ENCODE measurements around the gene SH3BP5L. TPM values are rescaled to one million over a fixed set of nuclear protein-coding genes. Genes with fewer than 3 reads are reported as not detected.

The SH3BP5L gene
- total RNA-seq, 1 donor from 2014 or later: 17.1 TPM

DNA sequence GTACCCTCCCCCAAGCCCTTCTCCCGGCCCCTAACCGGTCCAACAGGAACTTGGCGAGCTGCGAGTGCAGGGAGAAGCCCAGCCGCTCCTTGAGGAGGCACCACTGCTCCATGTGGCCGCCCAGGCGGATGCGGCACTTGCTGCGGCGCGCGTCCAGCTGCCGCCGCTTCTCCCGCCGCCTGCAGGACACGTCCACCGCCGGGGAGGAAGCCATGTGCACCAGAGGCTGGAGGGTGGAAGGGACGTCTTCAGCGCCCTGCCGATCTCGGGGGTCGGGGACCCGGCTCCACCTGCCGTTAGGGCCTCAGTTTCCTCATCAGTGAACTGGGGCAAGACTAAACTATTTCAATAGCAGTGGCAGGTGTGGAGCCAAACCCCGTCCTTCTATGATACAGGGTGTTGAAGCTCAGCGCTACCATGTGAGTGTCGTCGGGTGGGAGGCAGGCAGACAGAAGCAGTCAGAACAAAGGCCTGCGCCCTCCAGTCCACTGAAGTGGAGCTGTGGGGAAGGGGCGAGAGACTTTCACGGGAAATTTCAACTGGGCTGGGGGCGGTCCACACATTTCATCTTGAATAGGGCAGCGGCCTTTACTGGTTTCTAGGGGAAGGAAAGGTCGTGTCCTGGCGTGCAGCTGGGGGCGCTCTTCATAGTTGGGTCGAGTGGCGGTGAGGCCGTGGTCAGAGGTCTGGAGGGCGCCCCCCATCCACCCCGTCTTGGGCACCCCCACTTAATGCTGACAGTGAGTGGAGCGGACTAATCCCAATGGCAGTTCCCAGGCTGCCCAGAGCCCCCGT is 32.6 kb upstream of the SH3BP5L start:
- FAIRE-seq: no peak
- Histone ChIP-seq H3K27me3 (ENCODE audit: control insufficient read depth, insufficient read depth, low read length) (no peaks in the 10 kb centered on the region), H3K4me3 (ENCODE audit: low read depth, low read length) (peak overlapping the region; percentile 60), H3K36me3 (ENCODE audit: control insufficient read depth, insufficient read depth, low read length) (peaks cover 19% of the 10 kb centered on the region)
- TF ChIP-seq, protein P1, sequence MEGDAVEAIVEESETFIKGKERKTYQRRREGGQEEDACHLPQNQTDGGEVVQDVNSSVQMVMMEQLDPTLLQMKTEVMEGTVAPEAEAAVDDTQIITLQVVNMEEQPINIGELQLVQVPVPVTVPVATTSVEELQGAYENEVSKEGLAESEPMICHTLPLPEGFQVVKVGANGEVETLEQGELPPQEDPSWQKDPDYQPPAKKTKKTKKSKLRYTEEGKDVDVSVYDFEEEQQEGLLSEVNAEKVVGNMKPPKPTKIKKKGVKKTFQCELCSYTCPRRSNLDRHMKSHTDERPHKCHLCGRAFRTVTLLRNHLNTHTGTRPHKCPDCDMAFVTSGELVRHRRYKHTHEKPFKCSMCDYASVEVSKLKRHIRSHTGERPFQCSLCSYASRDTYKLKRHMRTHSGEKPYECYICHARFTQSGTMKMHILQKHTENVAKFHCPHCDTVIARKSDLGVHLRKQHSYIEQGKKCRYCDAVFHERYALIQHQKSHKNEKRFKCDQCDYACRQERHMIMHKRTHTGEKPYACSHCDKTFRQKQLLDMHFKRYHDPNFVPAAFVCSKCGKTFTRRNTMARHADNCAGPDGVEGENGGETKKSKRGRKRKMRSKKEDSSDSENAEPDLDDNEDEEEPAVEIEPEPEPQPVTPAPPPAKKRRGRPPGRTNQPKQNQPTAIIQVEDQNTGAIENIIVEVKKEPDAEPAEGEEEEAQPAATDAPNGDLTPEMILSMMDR (IDR thresholded peaks at IDR 0.05; ENCODE audit: insufficient read depth, low read length, severe bottlenecking): peak; percentile 65
- peak; percentile 60 for DNase-seq (ENCODE audit: low read depth)

DNA sequence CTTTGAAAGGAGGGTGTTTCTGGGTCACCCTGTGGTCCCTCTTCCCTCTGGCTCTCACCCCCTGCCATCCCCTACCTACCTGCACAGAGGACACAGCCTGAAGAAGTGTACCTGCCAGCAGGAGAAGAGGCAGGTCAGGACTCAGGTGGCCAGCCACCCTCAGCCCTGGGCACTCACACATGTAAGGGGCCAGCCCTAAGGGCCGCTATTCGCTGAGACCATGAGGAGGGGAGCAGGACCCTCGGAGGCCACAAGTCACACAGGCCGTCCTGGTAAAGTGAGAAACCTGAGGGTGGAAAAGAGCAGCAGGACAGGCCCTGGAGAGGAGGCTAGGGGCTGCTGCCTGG is 32.0 kb upstream of the SH3BP5L start:
- TF ChIP-seq, protein P1 (IDR thresholded peaks at IDR 0.05; ENCODE audit: insufficient read depth, low read length, severe bottlenecking): no peak
- peak overlapping the region; percentile 60 for H3K4me3 ChIP-seq (ENCODE audit: low read depth, low read length)
- peaks cover 19% of the 10 kb centered on the region for H3K36me3 ChIP-seq (ENCODE audit: control insufficient read depth, insufficient read depth, low read length)
- no peak for DNase-seq (ENCODE audit: low read depth)
- no peak for FAIRE-seq
- H3K27me3 ChIP-seq (ENCODE audit: control insufficient read depth, insufficient read depth, low read length): no peaks in the 10 kb centered on the region

DNA sequence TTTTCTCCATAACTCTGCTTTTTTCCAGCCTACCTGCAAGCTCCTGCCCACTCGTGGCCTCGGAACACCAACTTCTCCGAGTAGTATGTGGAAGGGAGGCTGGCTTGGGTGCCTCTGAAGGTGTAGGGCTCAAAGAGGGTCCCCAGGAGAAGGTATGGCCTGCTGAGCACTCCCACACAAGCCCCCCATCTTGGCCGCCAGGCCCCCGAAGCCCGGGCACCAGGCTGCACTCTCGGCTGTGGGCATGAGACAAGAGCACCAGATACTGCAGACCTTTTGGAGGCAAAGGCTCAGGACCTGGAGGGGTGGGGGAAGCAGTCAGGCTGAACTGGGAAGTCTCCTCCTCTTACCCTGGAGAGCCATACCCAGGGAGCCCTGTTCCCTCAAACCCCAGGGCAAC is 31.5 kb upstream of the SH3BP5L start:
- TF ChIP-seq, protein P1 (IDR thresholded peaks at IDR 0.05; ENCODE audit: insufficient read depth, low read length, severe bottlenecking): no peak
- peaks cover 22% of the 10 kb centered on the region for H3K36me3 ChIP-seq (ENCODE audit: control insufficient read depth, insufficient read depth, low read length)
- no peaks in the 10 kb centered on the region for H3K27me3 ChIP-seq (ENCODE audit: control insufficient read depth, insufficient read depth, low read length)
- H3K4me3 ChIP-seq (ENCODE audit: low read depth, low read length): peak overlapping the region; percentile 60
- DNase-seq (ENCODE audit: low read depth) (no peak), FAIRE-seq (no peak)

DNA sequence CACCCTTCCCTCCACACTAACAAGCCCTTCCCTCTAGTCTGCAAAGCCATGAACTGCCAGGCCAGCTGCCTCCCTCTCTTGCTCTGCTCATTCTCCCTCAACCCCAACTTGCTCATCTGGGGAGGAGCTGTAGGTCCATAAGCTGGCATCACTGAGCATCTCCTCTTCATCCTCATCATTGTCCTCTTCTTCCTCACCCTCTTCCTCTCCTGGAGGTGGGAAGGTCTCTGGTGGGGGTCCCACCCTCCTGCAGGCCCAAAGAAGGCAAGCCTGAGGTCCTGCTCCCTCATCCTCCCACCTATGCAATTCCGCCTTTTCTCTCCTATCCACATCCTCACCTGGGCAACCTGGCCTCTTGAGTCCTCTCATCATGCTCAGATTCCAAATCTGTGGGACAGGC is 30.5 kb upstream of the SH3BP5L start:
- no peaks in the 10 kb centered on the region for H3K27me3 ChIP-seq (ENCODE audit: control insufficient read depth, insufficient read depth, low read length)
- FAIRE-seq (no peak), DNase-seq (ENCODE audit: low read depth) (no peak)
- TF ChIP-seq, protein P1 (IDR thresholded peaks at IDR 0.05; ENCODE audit: insufficient read depth, low read length, severe bottlenecking): no peak
- peaks cover 22% of the 10 kb centered on the region for H3K36me3 ChIP-seq (ENCODE audit: control insufficient read depth, insufficient read depth, low read length)
- H3K4me3 ChIP-seq (ENCODE audit: low read depth, low read length): no peak overlapping the region

DNA sequence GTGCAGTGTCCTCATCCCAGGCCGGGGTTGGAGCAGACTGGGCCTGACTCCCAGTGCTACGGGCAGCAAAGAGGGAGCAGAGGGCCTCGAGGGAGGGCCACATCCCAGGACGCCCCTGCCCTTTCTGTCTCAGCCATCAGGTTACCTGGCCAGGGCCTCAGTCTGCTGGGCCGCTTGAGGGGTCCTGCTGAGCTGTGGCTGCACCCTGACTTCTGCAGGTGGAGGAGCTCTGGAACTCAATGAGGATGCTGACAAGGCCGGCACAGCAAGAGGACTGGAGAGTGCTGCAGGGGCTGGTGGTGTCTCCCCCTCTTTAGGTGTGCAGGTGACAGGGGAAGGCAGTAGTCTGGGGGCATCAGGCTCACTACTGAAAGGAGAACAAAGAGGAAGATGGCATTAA is 29.9 kb upstream of the SH3BP5L start:
- no peaks in the 10 kb centered on the region for H3K27me3 ChIP-seq (ENCODE audit: control insufficient read depth, insufficient read depth, low read length)
- no peak for FAIRE-seq
- DNase-seq (ENCODE audit: low read depth): no peak
- H3K4me3 ChIP-seq (ENCODE audit: low read depth, low read length): no peak overlapping the region
- TF ChIP-seq, protein P1 (IDR thresholded peaks at IDR 0.05; ENCODE audit: insufficient read depth, low read length, severe bottlenecking): no peak
- H3K36me3 ChIP-seq (ENCODE audit: control insufficient read depth, insufficient read depth, low read length): peaks cover 25% of the 10 kb centered on the region
